GM12865 (cell line): ENCODE measurements around the gene UNC13C.

Source experiments
- DNase-seq: peaks from one replicate; pipeline ENCODE4 v3.0.0; 2010; ENCODE audit warnings: low read depth
- H3K4me3 ChIP-seq: 2 replicates; pipeline ENCODE4 v1.5.1; 2011; ENCODE audit warnings: mild to moderate bottlenecking, low read depth, low read length, control low read depth
- TF ChIP-seq, protein P1 (sequence below): IDR thresholded peaks from 2 replicates; pipeline ENCODE4 v1.5.1; 2011; ENCODE audit warnings: low read length, control low read depth, low read depth, inconsistent platforms; ENCODE audit not compliant: insufficient read depth; ENCODE audit errors: missing control alignments

UNC13C gene

DNA sequence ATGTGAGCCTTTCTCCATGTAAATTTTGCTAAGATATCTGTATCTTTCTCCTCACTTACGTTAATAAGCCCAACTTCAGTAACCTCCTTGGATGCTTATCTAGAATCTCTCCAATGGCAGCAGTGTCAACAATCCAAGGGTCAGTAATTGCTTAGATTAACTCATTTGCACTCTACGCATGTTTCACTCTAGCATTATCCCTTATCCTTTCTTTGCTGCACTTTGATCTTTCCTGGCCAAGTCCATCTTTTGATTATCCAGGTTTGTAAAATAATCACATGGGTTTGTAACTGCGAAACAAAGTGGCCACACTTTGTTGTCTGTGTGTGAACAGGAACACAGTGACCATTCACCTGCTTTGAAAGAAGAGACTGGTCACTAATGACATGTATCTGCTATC lies 640.9 kb downstream of the UNC13C start:
- no peak for DNase-seq
- TF ChIP-seq, protein P1, sequence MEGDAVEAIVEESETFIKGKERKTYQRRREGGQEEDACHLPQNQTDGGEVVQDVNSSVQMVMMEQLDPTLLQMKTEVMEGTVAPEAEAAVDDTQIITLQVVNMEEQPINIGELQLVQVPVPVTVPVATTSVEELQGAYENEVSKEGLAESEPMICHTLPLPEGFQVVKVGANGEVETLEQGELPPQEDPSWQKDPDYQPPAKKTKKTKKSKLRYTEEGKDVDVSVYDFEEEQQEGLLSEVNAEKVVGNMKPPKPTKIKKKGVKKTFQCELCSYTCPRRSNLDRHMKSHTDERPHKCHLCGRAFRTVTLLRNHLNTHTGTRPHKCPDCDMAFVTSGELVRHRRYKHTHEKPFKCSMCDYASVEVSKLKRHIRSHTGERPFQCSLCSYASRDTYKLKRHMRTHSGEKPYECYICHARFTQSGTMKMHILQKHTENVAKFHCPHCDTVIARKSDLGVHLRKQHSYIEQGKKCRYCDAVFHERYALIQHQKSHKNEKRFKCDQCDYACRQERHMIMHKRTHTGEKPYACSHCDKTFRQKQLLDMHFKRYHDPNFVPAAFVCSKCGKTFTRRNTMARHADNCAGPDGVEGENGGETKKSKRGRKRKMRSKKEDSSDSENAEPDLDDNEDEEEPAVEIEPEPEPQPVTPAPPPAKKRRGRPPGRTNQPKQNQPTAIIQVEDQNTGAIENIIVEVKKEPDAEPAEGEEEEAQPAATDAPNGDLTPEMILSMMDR = no peak
- no peak overlapping the region for H3K4me3 ChIP-seq

DNA sequence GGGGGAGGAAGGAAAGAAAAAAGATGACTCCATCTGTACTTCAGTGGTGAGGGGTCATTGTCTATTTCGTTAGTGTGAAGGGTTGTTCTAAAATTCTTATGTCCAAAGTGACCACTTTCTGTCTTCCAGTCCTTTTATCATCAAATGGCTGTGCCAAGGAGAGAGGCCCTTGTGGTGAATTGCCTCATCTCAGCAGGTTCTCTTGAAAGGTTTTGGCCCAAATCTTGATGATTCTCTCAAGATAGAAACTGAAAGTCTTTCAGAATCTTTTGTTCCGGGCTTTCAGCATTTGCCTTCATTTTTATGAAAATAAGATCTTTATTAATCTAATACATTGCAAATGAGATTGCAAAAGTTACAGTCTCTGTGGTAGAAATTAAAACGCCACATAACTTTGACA lies 642.7 kb downstream of the UNC13C start:
- TF ChIP-seq, protein P1 = no peak
- peak; percentile 31 for DNase-seq
- H3K4me3 ChIP-seq = no peak overlapping the region

DNA sequence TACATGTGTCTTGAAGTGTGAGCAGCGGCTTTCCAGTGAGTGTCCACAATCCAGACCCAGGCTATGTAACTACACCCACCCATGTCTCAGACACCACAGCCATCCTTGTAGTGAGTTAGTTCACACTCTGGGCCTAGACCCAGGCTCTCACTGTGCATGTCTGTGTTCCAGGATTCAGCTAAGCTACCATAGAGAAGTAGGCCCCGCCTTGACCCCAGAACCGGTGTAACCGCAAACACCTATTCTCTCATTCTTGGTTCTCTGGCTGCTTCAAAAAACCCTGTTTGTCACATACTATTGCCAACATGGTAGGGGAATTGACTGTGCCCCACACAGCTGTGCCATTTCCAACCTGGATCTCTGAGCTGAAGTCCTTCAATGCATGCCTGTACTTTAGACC lies 657.9 kb downstream of the UNC13C start:
- H3K4me3 ChIP-seq = no peak overlapping the region
- TF ChIP-seq, protein P1 = no peak
- no peak for DNase-seq

DNA sequence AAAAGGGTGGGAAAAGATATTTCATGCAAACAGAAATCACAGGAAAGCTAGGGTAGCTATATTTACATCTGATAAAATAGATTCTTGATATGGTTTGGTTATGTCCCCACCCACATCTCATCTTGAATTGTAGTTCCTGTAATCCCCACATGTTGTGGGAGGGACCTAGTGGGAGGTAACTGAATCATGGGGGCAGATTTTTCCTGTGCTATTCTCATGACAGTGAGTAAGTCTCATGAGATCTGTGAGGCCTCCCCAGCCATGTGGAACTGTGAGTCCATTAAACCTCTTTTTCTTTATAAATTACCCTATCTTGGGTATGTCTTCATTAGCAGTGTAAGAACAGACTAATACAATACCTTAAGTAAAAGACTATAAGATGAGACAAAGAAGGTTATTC lies 660.4 kb downstream of the UNC13C start:
- DNase-seq = no peak
- no peak overlapping the region for H3K4me3 ChIP-seq
- TF ChIP-seq, protein P1 = no peak

DNA sequence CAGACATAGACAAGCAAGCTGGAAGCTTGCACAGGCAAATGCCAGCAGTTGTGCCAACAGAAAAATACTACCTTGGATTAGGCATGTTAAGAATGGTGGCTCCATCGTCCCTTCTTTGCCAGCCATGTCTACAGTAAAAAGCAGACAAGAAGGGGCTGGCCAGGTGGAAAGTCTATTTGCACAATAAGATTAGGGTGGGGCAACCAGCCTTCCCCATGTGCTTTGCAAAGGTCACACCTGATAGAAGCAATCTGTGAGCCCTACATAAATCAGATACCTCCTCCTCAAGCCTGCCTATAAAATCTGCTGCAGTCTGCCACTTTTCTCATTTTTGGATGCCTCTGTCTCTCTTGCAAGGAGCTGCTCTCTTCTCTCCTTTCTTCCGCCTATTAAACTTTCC lies 662.6 kb downstream of the UNC13C start:
- DNase-seq = no peak
- TF ChIP-seq, protein P1 = no peak
- H3K4me3 ChIP-seq = no peak overlapping the region

DNA sequence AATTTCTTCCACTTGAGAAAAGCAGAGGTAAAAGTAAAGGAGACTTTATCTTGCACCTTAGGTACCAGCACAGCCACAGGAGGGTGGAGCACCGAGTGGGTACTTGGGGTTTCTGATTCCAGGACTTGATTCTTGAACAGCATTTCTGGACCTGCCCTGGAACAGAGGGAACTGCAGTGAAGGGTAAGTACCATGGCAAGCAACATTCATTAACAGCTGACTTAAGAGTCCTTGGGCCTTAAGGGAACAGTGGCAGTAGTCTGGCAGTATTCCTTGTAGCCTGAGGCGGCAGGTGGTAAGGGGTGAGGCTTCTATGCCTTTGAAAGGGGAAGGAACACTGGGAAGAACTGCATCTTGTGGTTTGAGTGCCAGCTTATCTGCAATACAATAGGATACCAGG lies 666.6 kb downstream of the UNC13C start:
- no peak for DNase-seq
- TF ChIP-seq, protein P1 = no peak
- H3K4me3 ChIP-seq = no peak overlapping the region

DNA sequence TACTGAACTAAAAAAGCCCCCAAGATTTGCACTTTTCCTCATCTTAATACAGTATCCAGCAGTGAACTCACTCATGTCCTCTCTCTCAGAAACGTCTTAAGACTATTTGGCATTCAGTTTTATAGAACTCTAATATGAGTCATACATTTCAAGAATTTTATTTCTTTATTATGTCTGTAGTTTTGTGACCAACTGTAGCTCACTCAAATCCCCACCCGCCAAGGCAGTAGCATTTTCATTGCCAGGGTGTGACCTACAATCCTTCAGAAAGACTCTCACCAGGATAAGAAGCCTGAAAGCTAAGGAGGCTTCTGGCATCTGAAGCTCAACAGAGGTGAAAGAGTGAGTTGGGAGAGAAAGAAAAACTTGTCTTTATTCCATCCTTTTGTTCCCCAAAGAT lies 681.4 kb downstream of the UNC13C start:
- TF ChIP-seq, protein P1 = no peak

More for the DNA sequence above, 681.4 kb downstream of the UNC13C start:
- no peak for DNase-seq
- H3K4me3 ChIP-seq = no peak overlapping the region
